ENCODE data around the gene RBM28.
"Not testable (repeated sequence)": the region's sequence is repeated elsewhere in the genome, so short reads cannot be mapped to it uniquely, and the experiment has no call there.

Gene RBM28

DNA sequence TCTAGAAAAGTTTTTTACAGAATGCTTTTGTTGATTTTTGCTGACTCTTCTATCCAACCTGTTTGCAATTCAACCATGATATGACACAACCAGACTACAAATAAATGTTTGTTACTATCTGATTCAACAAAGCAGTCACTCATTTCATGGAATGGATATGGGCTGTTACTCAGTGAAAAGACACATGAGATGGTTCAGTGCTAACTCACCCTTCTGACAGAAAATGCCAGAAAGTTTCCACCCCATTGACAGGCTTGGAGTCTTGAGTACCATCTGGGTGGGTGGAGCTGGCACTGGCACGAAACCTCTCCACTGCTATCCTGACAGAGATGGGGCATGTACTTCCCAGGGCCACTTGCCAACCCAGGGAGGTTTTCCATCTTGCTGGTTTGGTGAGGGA is 39.5 kb downstream of the RBM28 start:
- H3K4me3 ChIP-seq (ENCODE audit: low read depth, low read length): no peak overlapping the region
- no peak for DNase-seq
- peaks cover 29% of the 10 kb centered on the region for H3K36me3 ChIP-seq (replicated peaks)
- H3K27ac ChIP-seq: no peak overlapping the region
- TF ChIP-seq, protein P1, sequence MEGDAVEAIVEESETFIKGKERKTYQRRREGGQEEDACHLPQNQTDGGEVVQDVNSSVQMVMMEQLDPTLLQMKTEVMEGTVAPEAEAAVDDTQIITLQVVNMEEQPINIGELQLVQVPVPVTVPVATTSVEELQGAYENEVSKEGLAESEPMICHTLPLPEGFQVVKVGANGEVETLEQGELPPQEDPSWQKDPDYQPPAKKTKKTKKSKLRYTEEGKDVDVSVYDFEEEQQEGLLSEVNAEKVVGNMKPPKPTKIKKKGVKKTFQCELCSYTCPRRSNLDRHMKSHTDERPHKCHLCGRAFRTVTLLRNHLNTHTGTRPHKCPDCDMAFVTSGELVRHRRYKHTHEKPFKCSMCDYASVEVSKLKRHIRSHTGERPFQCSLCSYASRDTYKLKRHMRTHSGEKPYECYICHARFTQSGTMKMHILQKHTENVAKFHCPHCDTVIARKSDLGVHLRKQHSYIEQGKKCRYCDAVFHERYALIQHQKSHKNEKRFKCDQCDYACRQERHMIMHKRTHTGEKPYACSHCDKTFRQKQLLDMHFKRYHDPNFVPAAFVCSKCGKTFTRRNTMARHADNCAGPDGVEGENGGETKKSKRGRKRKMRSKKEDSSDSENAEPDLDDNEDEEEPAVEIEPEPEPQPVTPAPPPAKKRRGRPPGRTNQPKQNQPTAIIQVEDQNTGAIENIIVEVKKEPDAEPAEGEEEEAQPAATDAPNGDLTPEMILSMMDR (IDR thresholded peaks at IDR 0.05; ENCODE audit: low read depth, low read length, missing control alignments): no peak
- in situ Hi-C loops (cut with HindIII; ENCODE audit: low pct_ligation_motif_present, low sequenced_read_pairs): no loop called here
- no peaks in the 10 kb centered on the region for H3K27me3 ChIP-seq (replicated peaks)

DNA sequence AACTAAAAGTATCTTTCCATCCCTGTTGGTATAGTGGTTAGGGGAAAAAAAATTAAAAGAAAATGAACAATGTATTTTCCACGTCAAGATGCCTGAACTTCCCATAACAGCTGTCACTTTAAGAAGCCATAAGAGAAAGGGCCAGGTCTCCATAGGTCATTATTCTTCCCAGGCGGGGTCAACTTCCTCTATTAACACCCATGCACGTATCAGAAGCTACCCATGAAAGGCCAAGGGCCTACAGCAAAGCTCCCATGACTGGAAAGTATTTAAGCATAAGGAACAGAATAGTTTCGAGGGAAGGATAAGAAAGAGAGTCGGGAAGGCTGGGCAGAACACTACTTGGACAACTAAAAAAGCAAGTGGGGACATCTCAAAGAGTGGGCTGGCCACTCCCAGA is 40.1 kb downstream of the RBM28 start:
- TF ChIP-seq, protein P1 (IDR thresholded peaks at IDR 0.05; ENCODE audit: low read depth, low read length, missing control alignments): no peak
- no peak for DNase-seq
- Histone ChIP-seq H3K36me3 (replicated peaks) (peaks cover 26% of the 10 kb centered on the region), H3K27ac (no peak overlapping the region), H3K27me3 (replicated peaks) (no peaks in the 10 kb centered on the region), H3K4me3 (ENCODE audit: low read depth, low read length) (no peak overlapping the region)
- in situ Hi-C loops (cut with HindIII; ENCODE audit: low pct_ligation_motif_present, low sequenced_read_pairs): no loop called here

DNA sequence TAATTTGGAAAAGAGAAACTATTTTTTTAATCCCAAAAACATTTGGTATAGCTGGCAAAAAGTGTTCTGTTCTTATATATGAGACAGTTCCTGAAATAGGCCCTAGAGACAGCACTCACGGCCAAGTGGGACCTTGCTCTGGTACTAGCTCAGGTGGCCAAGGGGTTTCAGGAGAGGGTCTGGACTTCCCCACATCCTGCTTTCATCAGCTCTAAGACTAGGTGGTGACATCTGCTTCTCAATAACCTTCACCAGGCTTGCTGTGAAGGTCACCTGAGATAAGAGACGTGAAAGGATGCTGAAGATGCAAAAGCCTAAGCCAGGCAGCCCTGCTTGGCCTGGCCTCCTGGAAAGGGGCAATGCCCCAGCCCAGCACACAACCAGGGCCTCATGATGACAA is 40.6 kb downstream of the RBM28 start:
- H3K27me3 ChIP-seq (replicated peaks): no peaks in the 10 kb centered on the region
- DNase-seq: no peak
- H3K36me3 ChIP-seq (replicated peaks): peaks cover 26% of the 10 kb centered on the region
- in situ Hi-C loops (cut with HindIII; ENCODE audit: low pct_ligation_motif_present, low sequenced_read_pairs): no loop called here
- H3K4me3 ChIP-seq (ENCODE audit: low read depth, low read length): no peak overlapping the region
- TF ChIP-seq, protein P1 (IDR thresholded peaks at IDR 0.05; ENCODE audit: low read depth, low read length, missing control alignments): no peak
- no peak overlapping the region for H3K27ac ChIP-seq

DNA sequence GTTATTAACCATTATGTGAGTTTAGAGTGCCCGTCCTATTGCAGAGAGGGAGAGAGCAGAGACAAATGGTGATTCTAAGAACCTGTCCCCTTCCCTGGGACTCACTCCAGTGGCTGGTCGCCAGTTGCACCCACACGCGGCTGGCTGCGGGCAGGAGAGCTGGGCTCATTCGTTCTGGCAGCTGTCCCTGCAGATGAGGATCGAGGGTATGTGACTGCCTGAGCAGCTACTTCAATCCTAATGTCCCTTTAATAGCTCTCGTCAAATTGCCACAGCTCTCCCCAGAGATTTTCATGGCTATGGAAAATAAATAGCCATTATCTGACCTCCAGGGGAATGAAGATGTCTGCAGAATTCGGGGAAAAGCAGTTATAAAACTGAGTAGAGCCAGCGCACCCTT is 41.6 kb downstream of the RBM28 start:
- DNase-seq: no peak
- TF ChIP-seq, protein P1 (IDR thresholded peaks at IDR 0.05; ENCODE audit: low read depth, low read length, missing control alignments): no peak
- in situ Hi-C loops (cut with HindIII; ENCODE audit: low pct_ligation_motif_present, low sequenced_read_pairs): no loop called here
- peaks cover 22% of the 10 kb centered on the region for H3K36me3 ChIP-seq (replicated peaks)
- no peak overlapping the region for H3K4me3 ChIP-seq (ENCODE audit: low read depth, low read length)
- H3K27ac ChIP-seq: no peak overlapping the region
- no peaks in the 10 kb centered on the region for H3K27me3 ChIP-seq (replicated peaks)

DNA sequence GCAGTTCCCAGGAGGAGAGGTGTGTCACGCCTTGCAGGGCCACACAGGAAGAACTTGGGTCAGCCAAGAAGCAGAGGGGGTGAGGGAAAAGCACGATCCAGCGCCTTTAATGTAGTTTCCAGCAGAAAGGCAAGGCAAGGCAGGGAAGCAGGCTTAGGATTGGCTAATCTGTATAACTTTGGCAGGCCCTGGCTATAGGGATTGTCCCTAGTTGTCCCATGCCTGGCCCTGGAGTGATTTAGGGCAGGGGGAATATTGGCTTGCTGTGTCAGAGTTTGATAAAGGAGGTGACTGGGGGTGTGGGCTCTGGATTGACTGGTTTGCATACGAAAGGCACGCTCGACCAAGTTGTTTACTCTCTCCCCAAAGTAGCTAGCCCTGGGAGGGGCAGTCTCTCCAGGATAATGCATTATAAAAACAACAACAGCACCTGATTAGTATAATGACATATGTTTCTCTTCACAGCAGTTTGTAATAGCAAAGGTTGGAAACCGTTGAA is 44.5 kb downstream of the RBM28 start:
- H3K4me3 ChIP-seq (ENCODE audit: low read depth, low read length): no peak overlapping the region
- peaks cover 1% of the 10 kb centered on the region for H3K36me3 ChIP-seq (replicated peaks)
- in situ Hi-C loops (cut with HindIII; ENCODE audit: low pct_ligation_motif_present, low sequenced_read_pairs): no loop called here
- H3K27me3 ChIP-seq (replicated peaks): no peaks in the 10 kb centered on the region
- DNase-seq: no peak
- TF ChIP-seq, protein P1 (IDR thresholded peaks at IDR 0.05; ENCODE audit: low read depth, low read length, missing control alignments): no peak
- no peak overlapping the region for H3K27ac ChIP-seq

DNA sequence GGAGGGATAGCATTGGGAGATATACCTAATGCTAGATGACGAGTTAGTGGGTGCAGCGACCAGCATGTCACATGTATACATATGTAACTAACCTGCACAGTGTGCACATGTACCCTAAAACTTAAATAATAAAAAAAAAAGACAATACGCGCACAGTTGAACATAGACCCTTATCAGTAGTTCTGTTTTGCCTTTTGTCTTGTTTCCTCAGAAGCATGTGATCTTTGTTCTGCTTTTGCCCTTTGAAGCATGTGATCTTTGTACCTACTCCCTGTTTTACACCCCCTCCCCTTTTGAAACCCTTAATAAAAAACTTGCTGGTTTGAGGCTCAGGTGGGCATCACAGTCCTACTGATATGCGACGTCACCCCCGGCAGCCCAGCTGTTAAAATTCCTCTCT is 45.7 kb downstream of the RBM28 start:
- H3K27ac ChIP-seq; H3K36me3 ChIP-seq (replicated peaks); H3K4me3 ChIP-seq (ENCODE audit: low read depth, low read length); DNase-seq; in situ Hi-C loops (cut with HindIII; ENCODE audit: low pct_ligation_motif_present, low sequenced_read_pairs); H3K27me3 ChIP-seq (replicated peaks): not testable (repeated sequence)
